SK-N-SH (cell line): ENCODE data around the gene ATP7B. TPM values are rescaled to one million over a fixed set of nuclear protein-coding genes. Genes with fewer than 3 reads are reported as not detected.

Experiments used
- CTCF ChIA-PET: fragments of 300-600, 350-600 bp; formaldehyde crosslinking; extraction: SDS; loops from one replicate; lab custom pipeline; 2021; lab: Yijun Ruan, JAX
- POLR2A ChIA-PET: fragments of 350-600 bp; sonication (Branson Sonifier 250); formaldehyde crosslinking; extraction: SDS; loops from one replicate; lab custom pipeline; 2020; ENCODE audit warnings: antibody characterized with exemption, inconsistent platforms; lab: Yijun Ruan, JAX
- DNase-seq: peaks from one replicate; pipeline ENCODE4 v3.0.0; 2012
- H2AFZ ChIP-seq: fragments of 200-600 bp; sonication (generic); 2 replicates; pipeline ENCODE4 v1.8.1; 2016; ENCODE audit warnings: antibody characterized with exemption, mild to moderate bottlenecking, low read depth
- H3F3A ChIP-seq: fragments of 200-600 bp; sonication (generic); replicated peaks from 2 replicates; pipeline ENCODE3; 2016; ENCODE audit warnings: antibody characterized with exemption, mild to moderate bottlenecking; ENCODE audit not compliant: insufficient read depth
- H3K27ac ChIP-seq, 2 experiments: fragments of 200-500 bp in 1 of 2; fragments of 200-600 bp in 1 of 2; sonication (Bioruptor generic) in 1 of 2; sonication (generic), shearing (Covaris generic) in 1 of 2; 2 replicates each; pipeline versions ENCODE4 v1.5.1 to v1.6.1; 2014 to 2016; ENCODE audit warnings: low read depth in 2 of 2, inconsistent platforms in 1 of 2, low read length in 1 of 2, mild to moderate bottlenecking in 1 of 2, mixed read lengths in 1 of 2
- H3K27me3 ChIP-seq: fragments of 200-600 bp; sonication (generic), shearing (Covaris generic); 2 replicates; pipeline ENCODE4 v1.6.1; 2016; ENCODE audit warnings: mixed run types; ENCODE audit not compliant: insufficient read depth
- H3K36me3 ChIP-seq, 2 experiments: fragments of 200-500 bp in 1 of 2; fragments of 200-600 bp in 1 of 2; sonication (Bioruptor generic) in 1 of 2; sonication (generic) in 1 of 2; replicated peaks in 1 of 2; 2 replicates each; pipeline versions ENCODE3 to v1.5.1; 2014 to 2016; ENCODE audit warnings: low read length in 1 of 2, mild to moderate bottlenecking in 1 of 2; ENCODE audit not compliant: insufficient read depth in 2 of 2, control insufficient read depth in 1 of 2
- H3K4me1 ChIP-seq, 2 experiments: fragments of 200-500 bp in 1 of 2; fragments of 200-600 bp in 1 of 2; sonication (Bioruptor generic) in 1 of 2; sonication (generic), shearing (Covaris generic) in 1 of 2; 2 replicates each; pipeline versions ENCODE4 v1.5.1 to v1.6.1; 2014 to 2016; ENCODE audit warnings: low read depth in 1 of 2, low read length in 1 of 2, mixed run types in 1 of 2; ENCODE audit not compliant: insufficient read depth in 2 of 2, control insufficient read depth in 1 of 2
- H3K4me2 ChIP-seq: fragments of 200-600 bp; sonication (generic), shearing (Covaris generic); 2 replicates; pipeline ENCODE4 v1.6.1; 2017; ENCODE audit warnings: mixed run types
- H3K4me3 ChIP-seq, 2 experiments: fragments of 200-500 bp in 1 of 2; fragments of 200-600 bp in 1 of 2; sonication (Bioruptor generic) in 1 of 2; sonication (generic), shearing (Covaris generic) in 1 of 2; 2 replicates each; pipeline versions ENCODE4 v1.5.1 to v1.8.1; 2014 to 2016; ENCODE audit warnings: low read depth in 2 of 2, inconsistent platforms in 1 of 2, low read length in 1 of 2, mild to moderate bottlenecking in 1 of 2, mixed read lengths in 1 of 2, moderate library complexity in 1 of 2
- H3K79me2 ChIP-seq: fragments of 200-600 bp; sonication (generic); 2 replicates; pipeline ENCODE4 v1.8.1; 2017; ENCODE audit warnings: mild to moderate bottlenecking; ENCODE audit not compliant: insufficient read depth
- H3K9ac ChIP-seq: fragments of 200-600 bp; sonication (generic); 2 replicates; pipeline ENCODE4 v1.6.1; 2017; ENCODE audit warnings: mixed run types
- H3K9me2 ChIP-seq: fragments of 200-600 bp; sonication (generic); 2 replicates; pipeline ENCODE4 v1.6.1; 2017; ENCODE audit warnings: mixed run types
- H3K9me3 ChIP-seq: fragments of 200-600 bp; sonication (generic); 2 replicates; pipeline ENCODE4 v1.6.1; 2017; ENCODE audit warnings: mixed run types, mild to moderate bottlenecking, moderate library complexity
- H4K20me1 ChIP-seq: fragments of 200-600 bp; sonication (generic); 2 replicates; pipeline ENCODE4 v1.6.1; 2017; ENCODE audit warnings: mild to moderate bottlenecking, mixed run types; ENCODE audit not compliant: insufficient read depth
- ELF1 ChIP-seq: IDR thresholded peaks from 2 replicates; pipeline ENCODE4 v1.4.0; 2012
- EP300 ChIP-seq, 2 experiments: IDR thresholded peaks; 2 replicates each; pipeline versions ENCODE4 v1.4.0 to v1.6.1; 2012; ENCODE audit warnings: borderline replicate concordance in 1 of 2, low read depth in 1 of 2, low read length in 1 of 2
- GABPA ChIP-seq: IDR thresholded peaks from 2 replicates; pipeline ENCODE4 v1.4.0; 2012; ENCODE audit warnings: low read depth, mild to moderate bottlenecking
- IRF3 ChIP-seq: fragments of 150-350 bp; IDR thresholded peaks from 2 replicates; pipeline ENCODE4 v1.6.1; 2016; ENCODE audit warnings: mild to moderate bottlenecking, low read depth, low read length
- MEF2A ChIP-seq: IDR thresholded peaks from 2 replicates; pipeline ENCODE4 v1.4.0; 2012; ENCODE audit warnings: low read depth, borderline replicate concordance
- PBX3 ChIP-seq: IDR thresholded peaks from 2 replicates; pipeline ENCODE4; 2012
- RAD21 ChIP-seq: IDR thresholded peaks from 2 replicates; pipeline ENCODE4 v1.6.1; 2012; ENCODE audit warnings: mild to moderate bottlenecking, low read length
- RCOR1 ChIP-seq: fragments of 150-350 bp; IDR thresholded peaks from 2 replicates; pipeline ENCODE4 v1.6.1; 2017; ENCODE audit warnings: antibody characterized with exemption, low read length
- USF2 ChIP-seq: fragments of 150-350 bp; IDR thresholded peaks from 2 replicates; pipeline ENCODE4 v1.6.1; 2017; ENCODE audit warnings: antibody characterized with exemption, low read length, low read depth, borderline replicate concordance
- WGBS: methylation state at CpG from one replicate; pipeline ENCODE4 v1.1.6; 2017; ENCODE audit warnings: low lambda C conversion rate; 5-methylcytosine and 5-hydroxymethylcytosine counted together
- polyA plus RNA-seq, 3 experiments: library from polyadenylated mRNA; depleted of rRNA; stranded (reverse); fragments of >200 nt; gene quantifications; 2 replicates each; pipeline ENCODE4 v1.2.3, GENCODE V29; 2012

The ATP7B gene
- polyA plus RNA-seq, 1 of the 3 experiments (the other 2 are of a cell fraction): 4.4 TPM

GRCh38 chr13:51997186-51997585 is 14.1 kb downstream of the ATP7B start:
- Histone ChIP-seq H3K79me2 (no peaks in the 10 kb centered on the region), H3F3A (no peaks in the 10 kb centered on the region), H3K36me3 (no peaks in the 10 kb centered on the region), H3K9ac (no peak overlapping the region), H3K4me3 (no peak overlapping the region), H3K27ac (no peak overlapping the region), H4K20me1 (no peaks in the 10 kb centered on the region), H2AFZ (no peak overlapping the region), H3K9me3 (no peaks in the 10 kb centered on the region), H3K4me1 (no peaks in the 10 kb centered on the region; a peak in 1 of 4 replicates), H3K4me2 (no peak overlapping the region), H3K27me3 (no peaks in the 10 kb centered on the region), H3K9me2 (no peaks in the 10 kb centered on the region)
- TF ChIP-seq RCOR1 (no peak), RAD21 (no peak), PBX3 (no peak), ELF1 (no peak), EP300 (IDR thresholded peaks at IDR 0.05; ENCODE audit: borderline replicate concordance in 1 of 2, low read depth in 1 of 2, low read length in 1 of 2) (no peak), MEF2A (no peak), USF2 (no peak)
- ChIA-PET CTCF (no interaction called here), POLR2A (no interaction called here)
- 74% methylated on average over 2 of the region's 2 CpGs for WGBS
- DNase-seq: no peak

- no peaks in the 10 kb centered on the region for H3K79me2 ChIP-seq
- POLR2A ChIA-PET: no interaction called here
- no peak overlapping the region for H3K4me2 ChIP-seq
- H3K27ac ChIP-seq: no peak overlapping the region
- no peaks in the 10 kb centered on the region for H3K9me3 ChIP-seq
- H3K9ac ChIP-seq: no peak overlapping the region
- H3K27me3 ChIP-seq: no peaks in the 10 kb centered on the region
- no peak overlapping the region for H2AFZ ChIP-seq
- TF ChIP-seq GABPA: no peak
- no peak for TF ChIP-seq ELF1
- TF ChIP-seq IRF3: no peak
- WGBS: 71% methylated on average over 4 of the region's 4 CpGs
- no peaks in the 10 kb centered on the region for H3K9me2 ChIP-seq
- no peaks in the 10 kb centered on the region for H3F3A ChIP-seq
- H3K36me3 ChIP-seq: no peaks in the 10 kb centered on the region
- no peak for DNase-seq
- H3K4me3 ChIP-seq: no peak overlapping the region
- H3K4me1 ChIP-seq: no peaks in the 10 kb centered on the region; a peak in 1 of 4 replicates
- no peaks in the 10 kb centered on the region for H4K20me1 ChIP-seq
- CTCF ChIA-PET: no interaction called here
Measured at GRCh38 chr13:51996641-51997040, 14.6 kb downstream of the ATP7B start.
